Measurements from ENCODE around the gene RPRML.
A peak's percentile ranks its signal among the peaks of the same experiment; 100 is the strongest.

Gene RPRML

GRCh38 chr17:46943501-46944393 is 35.3 kb downstream of the RPRML start:
- no peak for DNase-seq

- no peak for DNase-seq
Measured at GRCh38 chr17:46943218-46943500, 35.9 kb downstream of the RPRML start.

- DNase-seq, result peak; percentile 69
Measured at GRCh38 chr17:46942441-46943217, 36.4 kb downstream of the RPRML start.

GRCh38 chr17:46940692-46941404 is 38.2 kb downstream of the RPRML start:
- DNase-seq, result peak; percentile 76

- no peak for DNase-seq
Measured at GRCh38 chr17:46935658-46936266, 43.3 kb downstream of the RPRML start.

GRCh38 chr17:46931596-46931995 is 47.5 kb downstream of the RPRML start:
- no peak for DNase-seq

- no peak for DNase-seq
Measured at GRCh38 chr17:46930051-46930450, 49.0 kb downstream of the RPRML start.

GRCh38 chr17:46929413-46929812 is 49.6 kb downstream of the RPRML start:
- no peak for DNase-seq

- no peak for DNase-seq
Measured at GRCh38 chr17:46928467-46929261, 50.4 kb downstream of the RPRML start.
